ENCODE data around the gene TMEM147. TPM values are rescaled to one million over a fixed set of nuclear protein-coding genes. Genes with fewer than 3 reads are reported as not detected.

Gene TMEM147
- total and polyA plus RNA-seq, 10 of the 15 experiments (the other 5 are each of a cell fraction or from before 2014, with no cell fraction given): 53.4 to 145 (median 79.3) TPM

GRCh38 chr19:35516310-35516709 is 29.1 kb upstream of the TMEM147 start:
- Histone ChIP-seq H3K27ac (ENCODE audit: control insufficient read depth, insufficient read depth) (no peak overlapping the region), H4K20me1 (ENCODE audit: control insufficient read depth, insufficient read depth) (no peaks in the 10 kb centered on the region), H3K36me3 (ENCODE audit: control insufficient read depth in 2 of 2, insufficient read depth in 2 of 2, low read length in 1 of 2) (no peaks in the 10 kb centered on the region), H3K9ac (ENCODE audit: control insufficient read depth, insufficient read depth, low read length) (no peak overlapping the region), H3K27me3 (replicated peaks in 1 of 2; ENCODE audit: control insufficient read depth in 2 of 2, insufficient read depth in 2 of 2, low read length in 1 of 2) (no peaks in the 10 kb centered on the region), H3K4me1 (ENCODE audit: control insufficient read depth, insufficient read depth, low read length) (no peaks in the 10 kb centered on the region), H3K4me3 (no peak overlapping the region), H3K9me3 (replicated peaks; ENCODE audit: control insufficient read depth, insufficient read depth, low read length) (no peaks in the 10 kb centered on the region), H3K4me2 (ENCODE audit: control insufficient read depth, insufficient read depth) (no peak overlapping the region), H3K79me2 (ENCODE audit: control insufficient read depth, insufficient read depth, low read length) (no peaks in the 10 kb centered on the region), H2AFZ (ENCODE audit: control insufficient read depth, low read depth, low read length) (no peak overlapping the region)
- no TSS peak for BruUV-seq (replicated peaks)
- intact Hi-C loops (cut with micrococcal nuclease; ENCODE audit: unreplicated experiment): no loop called here
- no peak for DNase-seq (ENCODE audit: low read depth, low spot score)
- 31% methylated on average over 3 of the region's 3 CpGs for WGBS (ENCODE audit: insufficient coverage, insufficient replicate concordance, low lambda C conversion rate, missing lambda C conversion rate)
- ChIA-PET RAD21 (ENCODE audit: unreplicated experiment) (no interaction called here), POLR2A (interaction anchor here (0.6 kb wide), 1 partner anchor 404 kb away, joined by 3 read pairs; no protein-coding TSS in a partner anchor), CTCF (interaction anchor here (2.2 to 3.6 kb wide), 2 partner anchors 11 to 31 kb away, joined by 12 to 19 read pairs; no protein-coding TSS in a partner anchor), SMC1A (ENCODE audit: uncharacterized antibody, unreplicated experiment) (interaction anchor here (2.1 to 2.6 kb wide), 2 partner anchors 32 to 71 kb away, joined by 4 to 8 read pairs; no protein-coding TSS in a partner anchor)
- in situ Hi-C loops (cut with MboI): no loop called here
- no peak for TF ChIP-seq ZBED1 (IDR thresholded peaks at IDR 0.05; ENCODE audit: borderline replicate concordance)
- TF ChIP-seq MTA2 (IDR thresholded peaks at IDR 0.05; ENCODE audit: low read depth): no peak
- TF ChIP-seq IKZF2 (IDR thresholded peaks at IDR 0.05): no peak
- no peak for TF ChIP-seq KLF5 (IDR thresholded peaks at IDR 0.05; ENCODE audit: partially characterized antibody)
- no peak for TF ChIP-seq PAX5 (IDR thresholded peaks at IDR 0.05; ENCODE audit: borderline replicate concordance, low read depth, low read length)
- no peak for TF ChIP-seq POLR2AphosphoS2 (IDR thresholded peaks at IDR 0.05; ENCODE audit: low read depth, low read length)
- TF ChIP-seq MEF2A (IDR thresholded peaks at IDR 0.05; ENCODE audit: insufficient read depth, low read depth, low read length): no peak
- no peak for TF ChIP-seq EZH2 (IDR thresholded peaks at IDR 0.05; ENCODE audit: borderline replicate concordance, control insufficient read depth, low read depth, low read length)
- TF ChIP-seq PKNOX1 (IDR thresholded peaks at IDR 0.05): no peak
- no peak for FAIRE-seq
- no peak for ATAC-seq

All from GM12878 (cell line).